H1 (cell line): Measurements from ENCODE around the gene B4GALT5. TPM values are rescaled to one million over a fixed set of nuclear protein-coding genes. Genes with fewer than 3 reads are reported as not detected.
A peak's percentile ranks its signal among the peaks of the same experiment; 100 is the strongest.

Experiments used
- CTCF ChIA-PET: fragments of 300-600 bp; sonication (Branson Sonifier 250); formaldehyde crosslinking; loops from one replicate; lab custom pipeline; 2021; ENCODE audit not compliant: partially characterized antibody; lab: Charles Lee
- POLR2A ChIA-PET: fragments of 300-600 bp; sonication (Branson Sonifier 250); formaldehyde crosslinking; loops from one replicate; lab custom pipeline; 2021; ENCODE audit warnings: inconsistent platforms; ENCODE audit not compliant: partially characterized antibody; lab: Charles Lee
- DNase-seq, 2 experiments: peaks; one replicate each; pipeline versions ENCODE4 v3.0.0 to v3.0.0-alpha.2; 2010 to 2022; ENCODE audit warnings: low spot score in 2 of 2, low read depth in 1 of 2, mixed read lengths in 1 of 2
- FAIRE-seq: peaks from 2 replicates; lab custom pipeline; 2011; peaks lifted over from hg19 to GRCh38; lab: Jason Lieb, UNC
- H2AFZ ChIP-seq: 2 replicates; pipeline ENCODE4 v1.8.1; 2012; ENCODE audit warnings: low read length, inconsistent platforms
- H2AK5ac ChIP-seq: 2 replicates; pipeline ENCODE4 v1.6.1; 2013; ENCODE audit warnings: low read depth, low read length
- H2BK120ac ChIP-seq: replicated peaks from 2 replicates; pipeline ENCODE3; 2013; ENCODE audit warnings: low read depth, low read length, inconsistent platforms
- H2BK12ac ChIP-seq: 2 replicates; pipeline ENCODE4 v1.6.1; 2013; ENCODE audit warnings: low read depth, low read length
- H2BK15ac ChIP-seq: 2 replicates; pipeline ENCODE4 v1.6.1; 2013; ENCODE audit warnings: low read length
- H2BK20ac ChIP-seq: 2 replicates; pipeline ENCODE4 v1.6.1; 2013; ENCODE audit warnings: low read length
- H2BK5ac ChIP-seq: 2 replicates; pipeline ENCODE4 v1.6.1; 2013; ENCODE audit warnings: low read depth, low read length
- H3K14ac ChIP-seq: 2 replicates; pipeline ENCODE4 v1.6.1; 2013; ENCODE audit warnings: inconsistent platforms; ENCODE audit not compliant: insufficient read length
- H3K18ac ChIP-seq: 2 replicates; pipeline ENCODE4 v1.6.1; 2013; ENCODE audit warnings: low read length; ENCODE audit errors: extremely low read depth
- H3K23ac ChIP-seq: 2 replicates; pipeline ENCODE4 v1.6.1; 2013; ENCODE audit warnings: inconsistent platforms; ENCODE audit not compliant: insufficient read length
- H3K23me2 ChIP-seq: 2 replicates; pipeline ENCODE4 v1.6.1; 2013; ENCODE audit warnings: low read depth, low read length
- H3K27ac ChIP-seq: 2 replicates; pipeline ENCODE4 v1.6.1; 2011; ENCODE audit warnings: low read depth, low read length, inconsistent platforms
- H3K27me3 ChIP-seq, 4 experiments: replicated peaks in 1 of 4; 1 replicate in 1 of 4; 2 replicates in 3 of 4; pipeline versions ENCODE4 v1.6.1 to v1.8.1; 2011 to 2013; ENCODE audit warnings: low read length in 3 of 4, mild to moderate bottlenecking in 3 of 4, inconsistent platforms in 2 of 4, mixed read lengths in 2 of 4, moderate library complexity in 1 of 4; ENCODE audit not compliant: control insufficient read depth in 3 of 4, insufficient read depth in 3 of 4; ENCODE audit errors: extremely low read depth in 1 of 4
- H3K36me3 ChIP-seq, 4 experiments: 2 replicates each; pipeline versions ENCODE4 v1.6.1 to v1.8.1; 2011 to 2013; ENCODE audit warnings: mild to moderate bottlenecking in 4 of 4, low read length in 3 of 4, moderate library complexity in 2 of 4, control low read depth in 1 of 4, inconsistent platforms in 1 of 4; ENCODE audit not compliant: insufficient read depth in 4 of 4, control insufficient read depth in 2 of 4
- H3K4ac ChIP-seq: replicated peaks from 2 replicates; pipeline ENCODE3; 2013; ENCODE audit warnings: low read length, low read depth, mixed read lengths, inconsistent platforms; ENCODE audit not compliant: insufficient read length
- H3K4me1 ChIP-seq, 4 experiments: replicated peaks in 1 of 4; 1 replicate in 1 of 4; 2 replicates in 3 of 4; pipeline versions ENCODE4 v1.6.1 to v1.8.1; 2011 to 2013; ENCODE audit warnings: low read length in 3 of 4, inconsistent platforms in 2 of 4, mixed read lengths in 1 of 4; ENCODE audit not compliant: insufficient read depth in 4 of 4, control insufficient read depth in 3 of 4
- H3K4me2 ChIP-seq, 2 experiments: 2 replicates each; pipeline versions ENCODE4 v1.6.1 to v1.8.1; 2011 to 2013; ENCODE audit warnings: low read depth in 2 of 2, low read length in 2 of 2, control low read depth in 1 of 2, inconsistent platforms in 1 of 2, mild to moderate bottlenecking in 1 of 2; ENCODE audit not compliant: insufficient read depth in 1 of 2
- H3K4me3 ChIP-seq, 4 experiments: fragments of 200-600, 300-600 bp in 1 of 4; sonication (generic), shearing (Covaris generic), sonication (Bioruptor Twin) in 1 of 4; 2 replicates each; pipeline versions ENCODE4 v1.5.1 to v1.8.1; 2011 to 2016; ENCODE audit warnings: low read length in 4 of 4, low read depth in 3 of 4, control low read depth in 2 of 4, inconsistent platforms in 2 of 4, mild to moderate bottlenecking in 2 of 4, mixed read lengths in 1 of 4, moderate library complexity in 1 of 4; ENCODE audit not compliant: insufficient read depth in 2 of 4; ENCODE audit errors: extremely low read depth in 1 of 4
- H3K56ac ChIP-seq: replicated peaks from 2 replicates; pipeline ENCODE3; 2013; ENCODE audit warnings: low read depth, mild to moderate bottlenecking, mixed read lengths, low read length, inconsistent platforms; ENCODE audit not compliant: insufficient read length
- H3K79me1 ChIP-seq: 2 replicates; pipeline ENCODE4 v1.6.1; 2013; ENCODE audit warnings: low read depth, low read length, control low read depth
- H3K79me2 ChIP-seq, 2 experiments: 2 replicates each; pipeline versions ENCODE4 v1.6.1 to v1.8.1; 2012 to 2013; ENCODE audit warnings: low read length in 2 of 2, mild to moderate bottlenecking in 2 of 2, inconsistent platforms in 1 of 2; ENCODE audit not compliant: insufficient read depth in 2 of 2, control insufficient read depth in 1 of 2
- H3K9ac ChIP-seq, 4 experiments: replicated peaks in 1 of 4; 1 replicate in 1 of 4; 2 replicates in 3 of 4; pipeline versions ENCODE4 v1.6.1 to v1.8.1; 2011 to 2013; ENCODE audit warnings: low read depth in 3 of 4, low read length in 3 of 4, control low read depth in 2 of 4, mild to moderate bottlenecking in 2 of 4, moderate library complexity in 2 of 4, inconsistent platforms in 1 of 4; ENCODE audit errors: extremely low read depth in 1 of 4
- H3K9me3 ChIP-seq, 2 experiments: 2 replicates each; pipeline versions ENCODE4 v1.6.1 to v1.8.1; 2012 to 2013; ENCODE audit warnings: mild to moderate bottlenecking in 2 of 2, moderate library complexity in 2 of 2, control low read depth in 1 of 2, inconsistent platforms in 1 of 2, low read depth in 1 of 2, low read length in 1 of 2, mixed read lengths in 1 of 2; ENCODE audit not compliant: insufficient read depth in 2 of 2
- H4K20me1 ChIP-seq, 2 experiments: replicated peaks in 1 of 2; 2 replicates each; pipeline versions ENCODE3 to v1.8.1; 2011 to 2013; ENCODE audit warnings: inconsistent platforms in 2 of 2, low read length in 2 of 2, mild to moderate bottlenecking in 1 of 2; ENCODE audit not compliant: insufficient read depth in 2 of 2, control insufficient read depth in 1 of 2
- H4K5ac ChIP-seq: 2 replicates; pipeline ENCODE4 v1.6.1; 2013; ENCODE audit warnings: low read length, low read depth, mixed read lengths, inconsistent platforms; ENCODE audit not compliant: insufficient read length
- H4K8ac ChIP-seq: 2 replicates; pipeline ENCODE4 v1.8.0; 2013; ENCODE audit warnings: mild to moderate bottlenecking, moderate library complexity, low read length, inconsistent platforms; ENCODE audit not compliant: insufficient read depth; ENCODE audit errors: extremely low read depth
- H4K91ac ChIP-seq: replicated peaks from 2 replicates; pipeline ENCODE3; 2013; ENCODE audit warnings: low read length, mixed read lengths, inconsistent platforms; ENCODE audit not compliant: insufficient read length
- ATF2 ChIP-seq: IDR thresholded peaks from 2 replicates; pipeline ENCODE4 v1.6.1; 2012; ENCODE audit warnings: low read length, inconsistent platforms
- CTBP2 ChIP-seq: IDR thresholded peaks from 2 replicates; pipeline ENCODE4 v1.7.0; 2011; ENCODE audit warnings: borderline replicate concordance, mild to moderate bottlenecking, moderate library complexity, mixed read lengths, low read length; ENCODE audit not compliant: insufficient read depth, insufficient read length
- JUND ChIP-seq: IDR thresholded peaks from 2 replicates; pipeline ENCODE4 v1.6.1; 2011; ENCODE audit warnings: mild to moderate bottlenecking, improper control_type of control experiment, low read length
- KDM5A ChIP-seq: fragments of 200-600 bp; IDR thresholded peaks from 2 replicates; pipeline ENCODE4 v1.7.1; 2012; ENCODE audit warnings: mild to moderate bottlenecking, low read length, inconsistent platforms, mixed read lengths
- NANOG ChIP-seq: IDR thresholded peaks from 2 replicates; pipeline ENCODE4 v1.6.1; 2011; ENCODE audit warnings: low read length, low read depth, mild to moderate bottlenecking, inconsistent platforms; ENCODE audit not compliant: insufficient read depth, poor library complexity, severe bottlenecking
- SP2 ChIP-seq: IDR thresholded peaks from 2 replicates; pipeline ENCODE4 v1.6.1; 2012; ENCODE audit warnings: mild to moderate bottlenecking, low read length, inconsistent platforms
- WGBS, 2 experiments: shearing (Covaris generic) in 1 of 2; methylation state at CpG; one replicate each; pipeline versions ENCODE4 v1.1.6 to v1.1.7; 2013 to 2015; ENCODE audit warnings: low lambda C conversion rate in 2 of 2, mixed read lengths in 2 of 2, inconsistent platforms in 1 of 2, low coverage in 1 of 2, missing lambda C conversion rate in 1 of 2; ENCODE audit not compliant: insufficient replicate concordance in 2 of 2, insufficient coverage in 1 of 2, insufficient read length in 1 of 2; ENCODE audit errors: extremely low coverage in 1 of 2, missing lambda C conversion rate in 1 of 2; 5-methylcytosine and 5-hydroxymethylcytosine counted together
- polyA plus RNA-seq, 7 experiments: library from polyadenylated mRNA; depleted of rRNA in 3 of 7; stranded (reverse) in 5 of 7; unstranded in 2 of 7; fragments of >200 nt in 5 of 7; fragments of 200-250 nt in 2 of 7; gene quantifications; 1 replicate in 5 of 7; 2 replicates in 1 of 7; 4 replicates in 1 of 7; pipeline versions ENCODE4 v1.2.1 to v1.2.3, GENCODE V29; 2011 to 2013; ENCODE audit warnings: missing spikeins in 2 of 7, mixed read lengths in 2 of 7
- total RNA-seq: library from RNA; stranded (reverse); fragmentation: NEBNext Ultra II Directional; extraction: Animal tissue kit (Norgen Biotek cat#: 25700); gene quantifications from 2 replicates; pipeline ENCODE4 v1.2.1, GENCODE V29; 2021

The B4GALT5 gene
- total and polyA plus RNA-seq, 2 of the 8 experiments (the other 6 are each of a cell fraction or from before 2014, with no cell fraction given) = 46.5 to 75.4 TPM

GRCh38 chr20:49595811-49596561 lies 117.7 kb downstream of the B4GALT5 start:
- Histone ChIP-seq H2BK20ac (no peak overlapping the region), H2BK120ac (no peak overlapping the region), H3K79me1 (no peaks in the 10 kb centered on the region), H4K20me1 (peaks cover 0 to 3% of the 10 kb centered on the region in 2 experiments), H2BK12ac (no peak overlapping the region), H3K9me3 (no peaks in the 10 kb centered on the region), H3K4me2 (no peak overlapping the region), H3K4me3 (no peak overlapping the region), H3K56ac (no peak overlapping the region), H3K14ac (no peak overlapping the region), H3K79me2 (no peaks in the 10 kb centered on the region), H2BK5ac (no peak overlapping the region), H4K91ac (no peak overlapping the region), H3K23me2 (peaks cover 7% of the 10 kb centered on the region; the same call in 1 of the 2 replicates), H2AFZ (no peak overlapping the region), H3K23ac (no peak overlapping the region), H3K9ac (no peak overlapping the region), H3K4me1 (no peaks in the 10 kb centered on the region; a peak in 1 of 7 replicates), H2AK5ac (no peak overlapping the region), H3K18ac (no peak overlapping the region), H2BK15ac (no peak overlapping the region; the same call in 1 of the 2 replicates), H4K8ac (peak overlapping the region; percentile 36; the same call in 1 of the 2 replicates), H3K4ac (no peak overlapping the region), H3K27me3 (no peaks in the 10 kb centered on the region), H3K27ac (no peak overlapping the region), H3K36me3 (no peaks in the 10 kb centered on the region), H4K5ac (no peak overlapping the region)
- WGBS, 2 experiments = 87% methylated on average over 15 of the region's 15 CpGs; no CpG with 5 or more reads in 1 of the 2 experiments
- TF ChIP-seq ATF2 = no peak
- no peak for TF ChIP-seq CTBP2
- no peak for TF ChIP-seq KDM5A
- TF ChIP-seq SP2 = no peak
- no peak for TF ChIP-seq NANOG
- TF ChIP-seq JUND = no peak
- ChIA-PET CTCF (interaction anchor here (0.8 to 23.7 kb wide), 8 partner anchors 8 to 293 kb away, joined by 3 to 665 read pairs (median 4); no protein-coding TSS in a partner anchor), POLR2A (interaction anchor here (1.3 kb wide), 1 partner anchor 8 kb away, joined by 3 read pairs; no protein-coding TSS in a partner anchor)
- FAIRE-seq = no peak
- DNase-seq = no peak
